ACC112 (cell line): ENCODE measurements around the gene DNAJC22.
"Not testable (repeated sequence)": the region's sequence is repeated elsewhere in the genome, so short reads cannot be mapped to it uniquely, and the experiment has no call there.

Experiments
- H2AFZ ChIP-seq: fragments of 200-600 bp; sonication (generic); one replicate; pipeline ENCODE4 v1.6.0; 2017; ENCODE audit warnings: antibody characterized with exemption, low read length; ENCODE audit not compliant: unreplicated experiment
- H3K27ac ChIP-seq: fragments of 200-600 bp; sonication (generic); 2 replicates; pipeline ENCODE4 v1.5.1; 2014; ENCODE audit warnings: low read depth, mild to moderate bottlenecking, antibody characterized with exemption, low read length, moderate library complexity
- H3K27me3 ChIP-seq: fragments of 200-600 bp; sonication (generic); 2 replicates; pipeline ENCODE4 v1.6.1; 2014; ENCODE audit warnings: mild to moderate bottlenecking, antibody characterized with exemption, low read length, moderate library complexity, mixed read lengths; ENCODE audit not compliant: insufficient read depth
- H3K36me3 ChIP-seq: fragments of 200-600 bp; sonication (generic); 2 replicates; pipeline ENCODE4 v1.6.1; 2016; ENCODE audit warnings: mild to moderate bottlenecking, antibody characterized with exemption, low read length, moderate library complexity, mixed read lengths; ENCODE audit not compliant: insufficient read depth
- H3K4me1 ChIP-seq: fragments of 200-600 bp; sonication (generic); one replicate; pipeline ENCODE4 v1.6.1; 2016; ENCODE audit warnings: low read length, mixed read lengths; ENCODE audit not compliant: insufficient read depth, unreplicated experiment, control insufficient read depth
- H3K4me3 ChIP-seq: fragments of 200-600 bp; sonication (generic); 2 replicates; pipeline ENCODE4 v1.5.1; 2014; ENCODE audit warnings: mild to moderate bottlenecking, low read depth, low read length
- H3K79me2 ChIP-seq: fragments of 200-600 bp; sonication (generic); one replicate; pipeline ENCODE4 v1.6.0; 2016; ENCODE audit warnings: low read length; ENCODE audit not compliant: control insufficient read depth, unreplicated experiment, insufficient read depth

DNAJC22 gene

DNA sequence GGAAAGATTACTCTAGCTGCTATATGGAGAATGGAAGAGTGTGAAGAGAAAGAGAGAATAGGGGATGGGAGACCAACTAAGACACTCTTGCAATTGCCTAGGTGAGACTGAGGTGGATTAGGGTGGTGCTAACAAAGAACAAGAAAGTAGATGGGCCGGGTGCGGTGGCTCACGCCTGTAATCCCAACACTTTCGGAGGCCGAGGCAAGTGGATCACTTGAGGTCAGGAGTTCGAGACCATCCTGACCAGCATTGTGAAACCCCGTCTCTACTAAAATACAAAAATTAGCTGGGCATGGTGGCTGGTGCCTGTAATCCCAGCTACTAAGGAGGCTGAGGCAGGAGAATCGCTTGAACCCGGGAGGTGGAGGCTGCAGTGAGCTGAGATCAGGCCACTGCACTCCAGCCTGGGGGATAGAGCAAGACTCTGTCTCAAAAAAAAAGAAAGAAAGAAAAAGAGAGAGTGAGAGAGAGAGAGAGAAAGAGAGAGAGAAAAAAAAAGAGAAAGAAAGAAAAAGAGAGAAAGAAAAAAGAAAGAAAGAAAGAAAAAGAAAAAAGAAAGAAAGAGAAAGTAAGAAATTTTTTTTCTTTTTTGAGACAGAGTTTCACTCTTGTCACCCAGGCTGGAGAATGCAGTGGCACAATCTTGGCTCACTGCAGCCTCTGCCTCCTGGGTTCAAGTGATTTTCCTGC is 26.1 kb upstream of the DNAJC22 start:
- not testable (repeated sequence) for H3K27ac ChIP-seq, H3K27me3 ChIP-seq, H3K4me3 ChIP-seq, H2AFZ ChIP-seq, H3K36me3 ChIP-seq
- Histone ChIP-seq H3K79me2 (peaks cover 10% of the 10 kb centered on the region), H3K4me1 (peaks cover 12% of the 10 kb centered on the region)

DNA sequence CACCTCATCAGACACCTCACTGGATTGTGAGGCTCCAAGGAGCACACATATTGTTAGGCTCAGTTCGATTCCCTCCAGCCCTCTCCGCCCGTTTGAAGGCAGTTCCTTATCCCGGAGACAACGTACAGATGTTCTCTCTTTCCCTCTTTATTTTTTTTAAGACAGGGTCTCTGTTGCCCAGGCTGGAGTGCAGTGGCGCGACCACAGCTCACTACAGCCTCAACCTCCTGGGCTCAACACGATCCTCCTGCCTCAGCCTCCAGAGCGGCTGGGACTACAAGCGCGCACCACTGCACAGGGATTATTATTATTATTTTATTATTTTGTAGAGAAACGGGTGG is 24.4 kb upstream of the DNAJC22 start:
- H3K27me3 ChIP-seq = no peaks in the 10 kb centered on the region
- peaks cover 10% of the 10 kb centered on the region for H3K79me2 ChIP-seq
- peak overlapping the region; percentile 16 for H2AFZ ChIP-seq
- H3K27ac ChIP-seq = no peak overlapping the region
- H3K36me3 ChIP-seq = no peaks in the 10 kb centered on the region
- peak overlapping the region; percentile 94 for H3K4me3 ChIP-seq
- H3K4me1 ChIP-seq = peaks cover 12% of the 10 kb centered on the region

DNA sequence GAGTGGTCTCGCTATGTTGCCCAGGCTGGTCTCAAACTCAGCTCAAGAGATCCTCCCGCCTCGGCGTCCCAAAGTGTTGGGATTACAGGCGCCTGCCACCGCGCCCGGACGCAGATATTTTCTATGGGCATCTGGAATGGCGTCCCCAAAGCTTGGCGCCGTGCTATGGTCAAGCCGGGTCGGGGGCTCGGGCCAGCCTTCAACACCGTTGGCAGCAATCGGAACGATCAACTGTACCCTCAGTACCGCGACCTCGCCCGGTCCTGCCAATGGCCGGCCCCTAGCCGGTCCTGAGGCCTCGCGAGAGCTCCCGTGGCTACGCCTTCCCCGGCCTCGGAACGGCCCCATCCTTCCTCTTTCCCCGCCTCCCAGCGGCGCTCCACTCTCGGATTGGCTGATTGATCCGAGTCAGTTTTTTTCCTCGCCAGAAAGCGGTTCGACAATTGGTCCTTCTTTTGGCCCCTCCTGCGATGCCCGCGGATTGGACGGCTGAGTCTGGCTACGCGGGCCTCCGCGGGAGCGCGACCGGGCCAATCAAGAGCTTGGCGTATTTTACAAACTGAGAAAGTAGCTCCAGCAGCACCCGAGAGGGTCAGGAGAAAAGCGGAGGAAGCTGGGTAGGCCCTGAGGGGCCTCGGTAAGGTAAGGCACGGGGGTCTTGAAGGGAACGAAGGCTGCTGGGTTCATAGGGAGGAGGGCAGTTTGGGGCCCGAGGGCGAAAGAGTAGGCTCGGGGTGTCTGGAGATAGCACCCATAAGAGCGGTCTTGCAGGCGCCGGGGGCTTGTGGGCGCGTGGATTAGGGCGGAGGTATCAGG is 23.8 kb upstream of the DNAJC22 start, which contains the start of gene TROAP:
Gene TROAP (plus strand): TSS at position 548 of the 816 bp plus-strand sequence. CDS start 354 bp downstream, outside the sequence.
- Histone ChIP-seq H3K4me3 (peak within 1 kb of the TSS; percentile 94), H3K36me3 (no peaks in the 10 kb centered on the region), H3K79me2 (peaks cover 10% of the 10 kb centered on the region), H3K27ac (no peak within 1 kb of the TSS), H3K27me3 (no peaks in the 10 kb centered on the region), H2AFZ (peak within 1 kb of the TSS; percentile 63), H3K4me1 (peaks cover 12% of the 10 kb centered on the region)

DNA sequence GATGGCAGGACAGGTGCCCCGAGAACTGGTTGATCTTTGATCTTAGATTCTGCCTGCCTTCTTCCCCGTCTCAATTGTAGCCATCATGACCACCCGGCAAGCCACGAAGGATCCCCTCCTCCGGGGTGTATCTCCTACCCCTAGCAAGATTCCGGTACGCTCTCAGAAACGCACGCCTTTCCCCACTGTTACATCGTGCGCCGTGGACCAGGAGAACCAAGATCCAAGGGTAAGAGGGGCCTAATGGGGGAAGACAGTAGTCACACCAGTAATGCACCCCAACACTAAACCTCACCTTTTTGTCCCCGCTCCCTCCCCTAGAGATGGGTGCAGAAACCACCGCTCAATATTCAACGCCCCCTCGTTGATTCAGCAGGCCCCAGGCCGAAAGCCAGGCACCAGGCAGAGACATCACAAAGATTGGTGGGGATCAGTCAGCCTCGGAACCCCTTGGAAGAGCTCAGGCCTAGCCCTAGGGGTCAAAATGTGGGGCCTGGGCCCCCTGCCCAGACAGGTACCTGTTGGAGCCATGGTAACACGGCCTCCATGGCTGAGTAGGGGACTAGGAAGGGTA is 23.1 kb upstream of the DNAJC22 start:
- Histone ChIP-seq H3K27ac (no peak overlapping the region), H3K36me3 (no peaks in the 10 kb centered on the region), H3K27me3 (no peaks in the 10 kb centered on the region), H3K4me1 (peaks cover 12% of the 10 kb centered on the region), H2AFZ (peak overlapping the region; percentile 55), H3K79me2 (peaks cover 10% of the 10 kb centered on the region), H3K4me3 (peak overlapping the region; percentile 94)

DNA sequence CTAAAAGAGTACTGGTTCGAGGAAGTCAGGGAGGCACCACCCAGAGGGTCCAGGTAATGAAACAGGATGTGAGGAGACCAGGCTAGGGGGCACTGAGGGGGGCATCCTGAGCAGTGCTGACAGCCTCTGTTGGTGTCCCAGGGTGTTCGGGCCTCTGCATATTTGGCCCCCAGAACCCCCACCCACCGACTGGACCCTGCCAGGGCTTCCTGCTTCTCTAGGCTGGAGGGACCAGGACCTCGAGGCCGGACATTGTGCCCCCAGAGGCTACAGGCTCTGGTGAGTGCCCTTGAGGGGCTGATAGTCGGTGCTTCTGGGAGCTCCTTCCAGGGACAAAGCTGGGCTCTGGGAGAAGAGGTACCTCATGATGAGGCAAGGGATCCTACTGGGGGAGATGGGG is 21.1 kb upstream of the DNAJC22 start:
- Histone ChIP-seq H3K27ac (no peak overlapping the region), H3K27me3 (no peaks in the 10 kb centered on the region), H3K36me3 (no peaks in the 10 kb centered on the region), H3K4me3 (no peak overlapping the region), H2AFZ (no peak overlapping the region), H3K4me1 (peaks cover 12% of the 10 kb centered on the region), H3K79me2 (peaks cover 10% of the 10 kb centered on the region)

GRCh38 chr12:49327368-49327767 is 19.3 kb upstream of the DNAJC22 start:
- Histone ChIP-seq H2AFZ (no peak overlapping the region), H3K27ac (no peak overlapping the region), H3K4me1 (peaks cover 6% of the 10 kb centered on the region), H3K27me3 (no peaks in the 10 kb centered on the region), H3K79me2 (peaks cover 10% of the 10 kb centered on the region), H3K4me3 (no peak overlapping the region), H3K36me3 (no peaks in the 10 kb centered on the region)

GRCh38 chr12:49327887-49328286 is 18.8 kb upstream of the DNAJC22 start:
- H3K27me3 ChIP-seq = no peaks in the 10 kb centered on the region
- no peaks in the 10 kb centered on the region for H3K36me3 ChIP-seq
- H2AFZ ChIP-seq = no peak overlapping the region
- H3K4me1 ChIP-seq = peaks cover 6% of the 10 kb centered on the region
- H3K79me2 ChIP-seq = peaks cover 10% of the 10 kb centered on the region
- H3K4me3 ChIP-seq = no peak overlapping the region
- H3K27ac ChIP-seq = no peak overlapping the region

DNA sequence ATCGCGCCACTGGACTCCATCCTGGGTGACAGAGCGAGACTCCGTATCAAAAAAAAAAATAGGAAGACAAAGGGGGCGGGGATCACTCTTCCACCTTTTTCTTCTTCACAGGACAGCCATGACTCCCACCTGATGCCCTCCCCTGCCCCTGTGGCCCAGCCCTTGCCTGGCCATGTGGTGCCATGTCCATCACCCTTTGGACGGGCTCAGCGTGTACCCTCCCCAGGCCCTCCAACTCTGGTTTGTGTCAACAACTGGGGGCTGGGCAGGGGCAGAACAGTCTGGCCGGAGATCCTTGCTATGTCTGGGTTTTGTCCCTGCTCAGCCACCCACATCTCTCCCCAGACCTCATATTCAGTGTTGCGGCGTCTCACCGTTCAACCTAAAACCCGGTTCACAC is 17.9 kb upstream of the DNAJC22 start:
- no peak overlapping the region for H2AFZ ChIP-seq
- H3K27ac ChIP-seq = no peak overlapping the region
- H3K27me3 ChIP-seq = no peaks in the 10 kb centered on the region
- H3K79me2 ChIP-seq = peaks cover 3% of the 10 kb centered on the region
- H3K4me1 ChIP-seq = peaks cover 3% of the 10 kb centered on the region
- no peak overlapping the region for H3K4me3 ChIP-seq
- no peaks in the 10 kb centered on the region for H3K36me3 ChIP-seq

GRCh38 chr12:49330032-49330619 is 16.6 kb upstream of the DNAJC22 start:
- Histone ChIP-seq H3K4me1 (no peaks in the 10 kb centered on the region), H3K79me2 (no peaks in the 10 kb centered on the region), H3K27me3 (peaks cover 3% of the 10 kb centered on the region; the same call in 1 of the 2 replicates), H2AFZ (no peak overlapping the region), H3K27ac (no peak overlapping the region), H3K4me3 (no peak overlapping the region), H3K36me3 (no peaks in the 10 kb centered on the region)

DNA sequence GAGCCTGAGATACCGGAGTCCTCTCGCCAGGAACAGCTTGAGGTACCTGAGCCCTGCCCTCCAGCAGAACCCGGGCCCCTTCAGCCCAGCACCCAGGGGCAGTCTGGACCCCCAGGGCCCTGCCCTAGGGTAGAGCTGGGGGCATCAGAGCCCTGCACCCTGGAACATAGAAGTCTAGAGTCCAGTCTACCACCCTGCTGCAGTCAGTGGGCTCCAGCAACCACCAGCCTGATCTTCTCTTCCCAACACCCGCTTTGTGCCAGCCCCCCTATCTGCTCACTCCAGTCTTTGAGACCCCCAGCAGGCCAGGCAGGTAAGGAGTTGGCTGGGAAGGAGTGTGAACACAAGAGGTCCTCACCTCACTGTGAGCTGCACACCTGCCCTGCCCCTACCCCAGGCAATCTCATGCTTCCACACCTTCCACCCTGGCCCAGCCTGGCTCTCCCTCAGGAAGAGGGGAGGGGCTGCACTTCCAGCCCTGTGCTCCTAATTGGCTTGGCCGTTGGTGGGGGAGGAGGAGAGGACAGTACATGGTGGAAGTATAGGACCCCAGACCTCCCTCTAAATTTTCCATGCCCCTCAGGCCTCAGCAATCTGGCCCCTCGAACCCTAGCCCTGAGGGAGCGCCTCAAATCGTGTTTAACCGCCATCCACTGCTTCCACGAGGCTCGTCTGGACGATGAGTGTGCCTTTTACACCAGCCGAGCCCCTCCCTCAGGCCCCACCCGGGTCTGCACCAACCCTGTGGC is 15.9 kb upstream of the DNAJC22 start:
- H3K36me3 ChIP-seq = no peaks in the 10 kb centered on the region
- H3K4me1 ChIP-seq = no peaks in the 10 kb centered on the region
- H3K27me3 ChIP-seq = peaks cover 9% of the 10 kb centered on the region
- no peak overlapping the region for H3K4me3 ChIP-seq
- H3K27ac ChIP-seq = no peak overlapping the region
- H3K79me2 ChIP-seq = no peaks in the 10 kb centered on the region
- no peak overlapping the region for H2AFZ ChIP-seq
